Activated T-cell treated with anti-CD3 and anti-CD28 coated beads, Interleukin-2, amount 50 U/mL, for 24 hours (primary cell): ENCODE results near the gene SBNO1.
"Not testable (repeated sequence)": the region's sequence is repeated elsewhere in the genome, so short reads cannot be mapped to it uniquely, and the experiment has no call there.

Source experiments
- DNase-seq: peaks from one replicate; pipeline ENCODE4 v3.0.0-alpha.2; 2020
- H3K27ac Mint-ChIP-seq: 2 replicates; pipeline ENCODE4 v1.8.0; 2020; ENCODE audit warnings: mild to moderate bottlenecking, mixed read lengths
- H3K27me3 Mint-ChIP-seq: 2 replicates; pipeline ENCODE4 v1.8.0; 2020; ENCODE audit warnings: mixed read lengths
- H3K36me3 Mint-ChIP-seq: 2 replicates; pipeline ENCODE4 v1.8.0; 2020; ENCODE audit warnings: low read depth, mixed read lengths
- H3K4me1 Mint-ChIP-seq: 2 replicates; pipeline ENCODE4 v1.8.0; 2020; ENCODE audit warnings: low read depth, mixed read lengths
- H3K4me3 Mint-ChIP-seq: 2 replicates; pipeline ENCODE4 v1.8.0; 2020; ENCODE audit warnings: mild to moderate bottlenecking, moderate library complexity, mixed read lengths
- H3K9me3 Mint-ChIP-seq: 2 replicates; pipeline ENCODE4 v1.8.0; 2020; ENCODE audit warnings: mixed read lengths

The SBNO1 gene

GRCh38 chr12:123364532-123365024, at the start of gene SBNO1:
TSS of gene SBNO1 (minus strand) at chr12:123364847. CDS start at chr12:123350441, 14,406 bp downstream.
- Mint-ChIP-seq H3K27me3 (no peaks in the 10 kb centered on the region), H3K27ac (peak within 1 kb of the TSS; percentile 100), H3K4me1 (peaks cover 25% of the 10 kb centered on the region), H3K4me3 (peak within 1 kb of the TSS; percentile 89), H3K9me3 (no peaks in the 10 kb centered on the region), H3K36me3 (peaks cover 30% of the 10 kb centered on the region)
- no peak for DNase-seq

DNA sequence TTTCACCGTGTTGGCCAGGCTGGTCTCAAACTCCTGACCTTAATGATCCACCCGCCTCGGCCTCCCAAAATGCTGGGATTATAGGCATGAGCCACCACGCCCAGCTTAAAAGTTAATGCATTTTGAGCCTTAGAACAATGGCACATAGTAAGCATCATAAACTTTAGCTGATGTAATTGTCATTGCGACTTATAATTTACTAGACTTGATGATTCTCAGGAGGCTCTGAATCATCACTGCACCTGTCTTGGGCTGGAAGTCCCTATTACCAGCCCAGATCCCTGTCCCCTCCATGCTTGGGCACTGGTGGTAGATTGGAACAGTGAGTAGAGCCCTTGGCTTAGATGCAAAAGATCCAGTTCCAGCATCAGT, 45.4 kb upstream of the SBNO1 start:
- H3K36me3 Mint-ChIP-seq: peaks cover 74% of the 10 kb centered on the region
- peak overlapping the region; percentile 71 for H3K27ac Mint-ChIP-seq
- H3K4me1 Mint-ChIP-seq: no peaks in the 10 kb centered on the region
- H3K27me3 Mint-ChIP-seq: no peaks in the 10 kb centered on the region
- no peak for DNase-seq
- H3K9me3 Mint-ChIP-seq: no peaks in the 10 kb centered on the region
- no peak overlapping the region for H3K4me3 Mint-ChIP-seq

GRCh38 chr12:123409284-123410040, 44.8 kb upstream of the SBNO1 start:
- peak overlapping the region; percentile 71 for H3K27ac Mint-ChIP-seq
- H3K4me3 Mint-ChIP-seq, DNase-seq, H3K4me1 Mint-ChIP-seq, H3K27me3 Mint-ChIP-seq, H3K9me3 Mint-ChIP-seq: not testable (repeated sequence)
- H3K36me3 Mint-ChIP-seq: peaks cover 75% of the 10 kb centered on the region

DNA sequence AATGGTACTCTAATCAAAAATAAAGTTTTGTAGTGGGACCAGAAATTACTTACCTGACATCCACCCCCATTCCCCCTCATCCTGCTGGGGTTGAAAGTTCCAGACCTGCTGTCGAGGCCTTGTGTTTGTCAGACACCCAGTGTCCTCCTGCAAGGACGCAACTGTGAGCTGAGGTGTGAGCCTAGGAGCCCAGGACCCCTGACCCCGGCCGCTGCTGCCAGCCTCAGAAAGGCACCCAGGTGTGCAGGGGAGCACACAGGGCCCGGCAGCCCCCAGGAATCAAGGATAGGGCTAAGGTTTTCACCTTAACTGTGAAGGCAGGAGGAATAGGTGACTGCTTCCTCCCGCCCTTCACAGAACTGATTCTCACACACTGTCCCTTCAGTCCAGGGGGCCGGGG, 44.0 kb upstream of the SBNO1 start:
- DNase-seq, H3K27me3 Mint-ChIP-seq, H3K27ac Mint-ChIP-seq, H3K4me3 Mint-ChIP-seq, H3K9me3 Mint-ChIP-seq, H3K4me1 Mint-ChIP-seq: not testable (repeated sequence)
- H3K36me3 Mint-ChIP-seq: peaks cover 79% of the 10 kb centered on the region

DNA sequence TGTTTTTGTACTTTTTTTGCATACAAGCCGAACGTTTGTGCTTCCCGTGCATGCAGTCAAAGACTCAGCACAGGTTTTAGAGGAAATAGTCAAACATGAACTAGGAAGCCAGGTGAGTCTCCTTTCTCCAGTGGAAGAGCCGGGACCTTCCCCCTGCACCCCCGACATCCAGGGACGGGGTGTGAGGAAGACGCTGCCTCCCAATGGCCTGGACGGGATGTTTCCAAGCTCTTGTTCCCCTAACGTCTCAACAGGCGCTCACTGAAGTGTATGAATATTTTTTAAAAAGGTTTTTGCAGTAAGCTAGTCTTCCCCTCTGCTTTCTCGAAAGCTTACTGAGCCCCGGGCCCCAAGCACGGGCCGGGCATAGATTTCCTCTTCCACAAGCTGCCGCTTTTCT, 43.3 kb upstream of the SBNO1 start:
- not testable (repeated sequence) for H3K27me3 Mint-ChIP-seq, DNase-seq, H3K27ac Mint-ChIP-seq, H3K4me1 Mint-ChIP-seq, H3K4me3 Mint-ChIP-seq, H3K9me3 Mint-ChIP-seq
- H3K36me3 Mint-ChIP-seq: peaks cover 79% of the 10 kb centered on the region

DNA sequence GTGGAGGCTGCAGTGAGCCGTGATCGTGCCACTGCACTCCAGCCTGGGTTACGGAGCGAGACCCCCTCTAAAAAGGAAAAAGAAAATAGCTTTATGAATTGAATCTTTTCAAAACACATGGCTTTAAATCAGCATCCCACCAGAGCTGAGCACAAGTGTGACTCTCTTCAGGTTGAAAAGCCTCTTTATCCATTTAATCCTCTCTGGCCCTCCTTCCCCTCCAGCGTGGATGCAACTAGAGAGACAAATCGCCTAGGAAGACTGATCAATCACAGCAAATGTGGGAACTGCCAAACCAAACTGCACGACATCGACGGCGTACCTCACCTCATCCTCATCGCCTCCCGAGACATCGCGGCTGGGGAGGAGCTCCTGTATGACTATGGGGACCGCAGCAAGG, 42.6 kb upstream of the SBNO1 start:
- H3K27ac Mint-ChIP-seq: peak overlapping the region; percentile 33
- DNase-seq, H3K4me1 Mint-ChIP-seq, H3K4me3 Mint-ChIP-seq, H3K9me3 Mint-ChIP-seq, H3K27me3 Mint-ChIP-seq: not testable (repeated sequence)
- H3K36me3 Mint-ChIP-seq: peaks cover 79% of the 10 kb centered on the region

- Mint-ChIP-seq H3K4me3 (no peak overlapping the region), H3K27ac (no peak overlapping the region), H3K27me3 (no peaks in the 10 kb centered on the region), H3K9me3 (no peaks in the 10 kb centered on the region), H3K36me3 (peaks cover 78% of the 10 kb centered on the region), H3K4me1 (peaks cover 2% of the 10 kb centered on the region)
- DNase-seq: no peak
Measured at GRCh38 chr12:123404581-123404980, 39.9 kb upstream of the SBNO1 start.

GRCh38 chr12:123401753-123402683, 37.4 kb upstream of the SBNO1 start:
- H3K27ac Mint-ChIP-seq: peak overlapping the region; percentile 67
- peaks cover 81% of the 10 kb centered on the region for H3K36me3 Mint-ChIP-seq
- H3K9me3 Mint-ChIP-seq: no peaks in the 10 kb centered on the region
- no peaks in the 10 kb centered on the region for H3K27me3 Mint-ChIP-seq
- no peak overlapping the region for H3K4me3 Mint-ChIP-seq
- DNase-seq: no peak
- H3K4me1 Mint-ChIP-seq: peaks cover 7% of the 10 kb centered on the region

DNA sequence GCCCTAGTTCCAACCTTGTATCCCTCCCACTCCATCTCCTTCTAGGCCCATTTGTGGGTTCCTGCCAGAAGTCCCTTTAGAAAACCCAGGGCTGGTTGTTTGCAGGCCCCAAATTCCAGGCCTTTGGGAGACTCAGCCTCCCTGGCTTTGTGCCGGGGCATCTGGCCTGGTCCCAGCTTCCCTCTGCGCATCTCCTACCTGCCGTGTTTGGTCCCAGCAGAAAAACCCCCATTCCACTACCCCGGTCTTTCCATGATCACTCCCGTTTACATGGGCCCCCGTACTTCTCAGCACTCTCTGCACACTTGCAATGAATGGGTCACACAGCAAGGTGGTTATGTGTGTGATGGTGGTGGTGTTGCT, 34.6 kb upstream of the SBNO1 start:
- peak overlapping the region; percentile 41 for H3K27ac Mint-ChIP-seq
- H3K27me3 Mint-ChIP-seq: no peaks in the 10 kb centered on the region
- H3K4me3 Mint-ChIP-seq: no peak overlapping the region
- no peaks in the 10 kb centered on the region for H3K9me3 Mint-ChIP-seq
- peaks cover 10% of the 10 kb centered on the region for H3K4me1 Mint-ChIP-seq
- H3K36me3 Mint-ChIP-seq: peaks cover 82% of the 10 kb centered on the region
- no peak for DNase-seq

- no peak overlapping the region for H3K27ac Mint-ChIP-seq
- no peak for DNase-seq
- H3K9me3 Mint-ChIP-seq: no peaks in the 10 kb centered on the region
- H3K4me3 Mint-ChIP-seq: no peak overlapping the region
- peaks cover 78% of the 10 kb centered on the region for H3K36me3 Mint-ChIP-seq
- H3K4me1 Mint-ChIP-seq: peaks cover 10% of the 10 kb centered on the region
- H3K27me3 Mint-ChIP-seq: no peaks in the 10 kb centered on the region
Measured at GRCh38 chr12:123398550-123399254, 34.1 kb upstream of the SBNO1 start.

DNA sequence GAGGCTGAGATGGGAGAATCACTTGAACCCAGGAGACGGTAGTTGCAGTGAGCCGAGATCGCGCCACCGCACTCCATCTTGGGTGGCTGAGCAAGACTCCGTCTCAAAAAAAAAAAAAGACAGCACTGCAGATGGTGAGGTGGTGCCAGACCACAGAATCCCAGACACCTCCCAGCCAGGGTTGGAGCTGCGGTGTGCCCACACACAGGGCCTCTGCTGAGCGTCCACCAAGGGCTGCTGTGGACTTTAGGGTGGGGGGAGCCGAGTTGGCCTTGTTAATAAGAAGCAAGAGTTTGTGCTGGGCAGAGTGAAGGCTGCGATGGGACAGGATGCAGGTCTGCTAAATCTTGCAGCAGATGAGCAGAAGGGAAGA, 33.5 kb upstream of the SBNO1 start:
- no peaks in the 10 kb centered on the region for H3K27me3 Mint-ChIP-seq
- no peaks in the 10 kb centered on the region for H3K9me3 Mint-ChIP-seq
- DNase-seq: no peak
- no peak overlapping the region for H3K4me3 Mint-ChIP-seq
- H3K4me1 Mint-ChIP-seq: peaks cover 13% of the 10 kb centered on the region
- H3K27ac Mint-ChIP-seq: no peak overlapping the region
- H3K36me3 Mint-ChIP-seq: peaks cover 78% of the 10 kb centered on the region

DNA sequence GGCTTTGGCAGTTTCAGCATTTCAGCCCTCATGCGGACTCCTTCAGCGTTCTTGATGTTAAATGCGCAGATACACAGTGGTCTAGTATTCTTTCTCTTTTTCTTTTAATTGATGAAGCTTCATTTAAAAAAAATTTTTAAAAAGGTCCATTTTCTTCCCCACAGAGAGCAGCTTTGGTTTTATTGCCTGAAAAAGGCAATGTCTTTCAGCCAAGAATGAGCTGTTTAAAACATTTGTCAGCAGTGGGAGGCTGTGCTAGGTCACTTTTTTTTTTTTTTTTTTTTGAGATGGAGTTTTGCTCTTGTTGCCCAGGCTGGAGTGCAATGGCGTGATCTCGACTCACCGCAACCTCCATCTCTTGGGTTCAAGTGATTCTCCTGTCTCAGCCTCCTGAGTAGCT, 32.8 kb upstream of the SBNO1 start:
- no peak for DNase-seq
- Mint-ChIP-seq H3K4me1 (peaks cover 15% of the 10 kb centered on the region), H3K9me3 (no peaks in the 10 kb centered on the region), H3K36me3 (peaks cover 78% of the 10 kb centered on the region), H3K27ac (peak overlapping the region; percentile 33), H3K4me3 (no peak overlapping the region), H3K27me3 (no peaks in the 10 kb centered on the region)

DNA sequence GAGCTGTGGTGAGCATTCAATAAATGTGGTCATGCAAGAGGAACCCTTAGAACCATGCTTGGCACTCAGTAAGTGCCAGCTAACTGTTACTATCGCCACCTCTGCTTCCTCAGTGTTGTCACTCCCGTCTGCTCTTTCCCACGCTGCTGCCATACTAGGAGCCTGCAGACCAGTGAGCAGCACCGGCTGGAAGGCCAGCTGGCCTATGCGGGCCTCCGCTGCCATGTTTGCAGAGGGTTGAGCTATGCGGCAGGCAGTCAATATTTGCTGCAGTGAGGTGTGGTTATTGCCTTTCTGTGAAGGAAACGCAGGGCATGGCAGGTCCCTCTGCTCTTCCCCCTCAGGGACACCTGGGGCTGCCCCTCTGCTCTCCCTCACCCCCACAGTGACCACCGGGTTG, 32.3 kb upstream of the SBNO1 start:
- Mint-ChIP-seq H3K4me1 (peaks cover 15% of the 10 kb centered on the region), H3K27me3 (no peaks in the 10 kb centered on the region), H3K27ac (peak overlapping the region; percentile 33), H3K9me3 (no peaks in the 10 kb centered on the region), H3K36me3 (peaks cover 78% of the 10 kb centered on the region), H3K4me3 (no peak overlapping the region)
- DNase-seq: no peak

GRCh38 chr12:123396543-123396942, 31.9 kb upstream of the SBNO1 start:
- Mint-ChIP-seq H3K9me3 (no peaks in the 10 kb centered on the region), H3K4me1 (peaks cover 18% of the 10 kb centered on the region), H3K27ac (no peak overlapping the region), H3K27me3 (no peaks in the 10 kb centered on the region), H3K36me3 (peaks cover 81% of the 10 kb centered on the region), H3K4me3 (no peak overlapping the region)
- no peak for DNase-seq
